ENCODE data around the gene RFC1.

RFC1 gene

GRCh38 chr4:39291686-39292085 lies 74.5 kb downstream of the RFC1 start:
- DNase-seq, result no peak
- H3K27me3 ChIP-seq (ENCODE audit: insufficient read depth, low read depth, severe bottlenecking), result no peaks in the 10 kb centered on the region
- no peak for TF ChIP-seq CTCF (IDR thresholded peaks at IDR 0.05; ENCODE audit: low read depth, low read length)
- H3K9me3 ChIP-seq (ENCODE audit: severe bottlenecking), result no peaks in the 10 kb centered on the region
- H3K27ac ChIP-seq, result no peak overlapping the region
- peaks cover 79% of the 10 kb centered on the region for H3K36me3 ChIP-seq
- no peak overlapping the region for H3K4me3 ChIP-seq (ENCODE audit: low read depth, low read length)

- Histone ChIP-seq H3K4me3 (ENCODE audit: low read depth, low read length) (no peak overlapping the region), H3K9me3 (ENCODE audit: severe bottlenecking) (no peaks in the 10 kb centered on the region), H3K36me3 (peaks cover 68% of the 10 kb centered on the region), H3K27ac (no peak overlapping the region), H3K27me3 (ENCODE audit: insufficient read depth, low read depth, severe bottlenecking) (no peaks in the 10 kb centered on the region)
- no peak for DNase-seq
- no peak for TF ChIP-seq CTCF (IDR thresholded peaks at IDR 0.05; ENCODE audit: low read depth, low read length)
Measured at GRCh38 chr4:39287223-39287622, 78.9 kb downstream of the RFC1 start.

GRCh38 chr4:39286263-39286662 lies 79.9 kb downstream of the RFC1 start:
- H3K9me3 ChIP-seq (ENCODE audit: severe bottlenecking), result no peaks in the 10 kb centered on the region
- TF ChIP-seq CTCF (IDR thresholded peaks at IDR 0.05; ENCODE audit: low read depth, low read length), result no peak
- H3K4me3 ChIP-seq (ENCODE audit: low read depth, low read length), result no peak overlapping the region
- no peak for DNase-seq
- H3K27ac ChIP-seq, result no peak overlapping the region
- H3K36me3 ChIP-seq, result peaks cover 65% of the 10 kb centered on the region
- no peaks in the 10 kb centered on the region for H3K27me3 ChIP-seq (ENCODE audit: insufficient read depth, low read depth, severe bottlenecking)

- Histone ChIP-seq H3K27ac (no peak overlapping the region), H3K27me3 (ENCODE audit: insufficient read depth, low read depth, severe bottlenecking) (no peaks in the 10 kb centered on the region), H3K4me3 (ENCODE audit: low read depth, low read length) (no peak overlapping the region), H3K36me3 (peaks cover 61% of the 10 kb centered on the region), H3K9me3 (ENCODE audit: severe bottlenecking) (no peaks in the 10 kb centered on the region)
- no peak for TF ChIP-seq CTCF (IDR thresholded peaks at IDR 0.05; ENCODE audit: low read depth, low read length)
- no peak for DNase-seq
Measured at GRCh38 chr4:39285853-39286252, 80.3 kb downstream of the RFC1 start.

- Histone ChIP-seq H3K4me3 (ENCODE audit: low read depth, low read length) (no peak overlapping the region), H3K36me3 (peaks cover 59% of the 10 kb centered on the region), H3K27me3 (ENCODE audit: insufficient read depth, low read depth, severe bottlenecking) (no peaks in the 10 kb centered on the region), H3K27ac (no peak overlapping the region), H3K9me3 (ENCODE audit: severe bottlenecking) (no peaks in the 10 kb centered on the region)
- no peak for DNase-seq
- TF ChIP-seq CTCF (IDR thresholded peaks at IDR 0.05; ENCODE audit: low read depth, low read length), result no peak
Measured at GRCh38 chr4:39285111-39285795, 80.9 kb downstream of the RFC1 start.

GRCh38 chr4:39280770-39281169 lies 85.4 kb downstream of the RFC1 start:
- no peak for DNase-seq
- H3K36me3 ChIP-seq, result peaks cover 37% of the 10 kb centered on the region
- no peak for TF ChIP-seq CTCF (IDR thresholded peaks at IDR 0.05; ENCODE audit: low read depth, low read length)
- H3K27me3 ChIP-seq (ENCODE audit: insufficient read depth, low read depth, severe bottlenecking), result no peaks in the 10 kb centered on the region
- H3K4me3 ChIP-seq (ENCODE audit: low read depth, low read length), result no peak overlapping the region
- H3K9me3 ChIP-seq (ENCODE audit: severe bottlenecking), result no peaks in the 10 kb centered on the region
- H3K27ac ChIP-seq, result no peak overlapping the region
